ENCODE measurements around the gene ASTN1.

The ASTN1 gene

GRCh38 chr1:177032434-177032833, 132.1 kb downstream of the ASTN1 start:
- Histone ChIP-seq H3K27ac (ENCODE audit: low read depth, low read length) (no peak overlapping the region), H3K9me3 (ENCODE audit: control insufficient read depth, insufficient read depth, low read depth, low read length) (no peaks in the 10 kb centered on the region), H3K36me3 (ENCODE audit: control insufficient read depth, insufficient read depth, low read length) (no peaks in the 10 kb centered on the region), H3K4me3 (ENCODE audit: low read depth, low read length) (no peak overlapping the region), H3K9ac (ENCODE audit: low read length) (no peak overlapping the region), H3K27me3 (ENCODE audit: control insufficient read depth, insufficient read depth, low read length) (peaks cover 3% of the 10 kb centered on the region; the same call in 1 of the 2 replicates), H3K4me1 (ENCODE audit: control insufficient read depth, insufficient read depth, low read length) (peaks cover 11% of the 10 kb centered on the region)

- Histone ChIP-seq H3K27ac (ENCODE audit: low read depth, low read length) (no peak overlapping the region), H3K4me1 (ENCODE audit: control insufficient read depth, insufficient read depth, low read length) (0 out of 2 replicates have a peak, but pooled peaks cover 4% of the 10 kb centered on the region), H3K36me3 (ENCODE audit: control insufficient read depth, insufficient read depth, low read length) (no peaks in the 10 kb centered on the region), H3K9ac (ENCODE audit: low read length) (no peak overlapping the region), H3K27me3 (ENCODE audit: control insufficient read depth, insufficient read depth, low read length) (no peaks in the 10 kb centered on the region), H3K4me3 (ENCODE audit: low read depth, low read length) (no peak overlapping the region), H3K9me3 (ENCODE audit: control insufficient read depth, insufficient read depth, low read depth, low read length) (no peaks in the 10 kb centered on the region)
Observed at GRCh38 chr1:177024623-177025022, 139.9 kb downstream of the ASTN1 start.

- Histone ChIP-seq H3K27ac (ENCODE audit: low read depth, low read length) (no peak overlapping the region), H3K9ac (ENCODE audit: low read length) (no peak overlapping the region), H3K4me1 (ENCODE audit: control insufficient read depth, insufficient read depth, low read length) (0 out of 2 replicates have a peak, but pooled peaks cover 4% of the 10 kb centered on the region)
Observed at GRCh38 chr1:177023726-177024125, 140.8 kb downstream of the ASTN1 start.

GRCh38 chr1:177023249-177023648, 141.3 kb downstream of the ASTN1 start:
- Histone ChIP-seq H3K4me1 (ENCODE audit: control insufficient read depth, insufficient read depth, low read length) (0 out of 2 replicates have a peak, but pooled peaks cover 4% of the 10 kb centered on the region), H3K4me3 (ENCODE audit: low read depth, low read length) (no peak overlapping the region), H3K27me3 (ENCODE audit: control insufficient read depth, insufficient read depth, low read length) (no peaks in the 10 kb centered on the region), H3K36me3 (ENCODE audit: control insufficient read depth, insufficient read depth, low read length) (no peaks in the 10 kb centered on the region), H3K9ac (ENCODE audit: low read length) (no peak overlapping the region), H3K27ac (ENCODE audit: low read depth, low read length) (no peak overlapping the region), H3K9me3 (ENCODE audit: control insufficient read depth, insufficient read depth, low read depth, low read length) (no peaks in the 10 kb centered on the region)

More at GRCh38 chr1:177023726-177024125, 140.8 kb downstream of the ASTN1 start:
- Histone ChIP-seq H3K36me3 (ENCODE audit: control insufficient read depth, insufficient read depth, low read length) (no peaks in the 10 kb centered on the region), H3K9me3 (ENCODE audit: control insufficient read depth, insufficient read depth, low read depth, low read length) (no peaks in the 10 kb centered on the region), H3K27me3 (ENCODE audit: control insufficient read depth, insufficient read depth, low read length) (no peaks in the 10 kb centered on the region), H3K4me3 (ENCODE audit: low read depth, low read length) (no peak overlapping the region)

- no peaks in the 10 kb centered on the region for H3K9me3 ChIP-seq (ENCODE audit: control insufficient read depth, insufficient read depth, low read depth, low read length)
- H3K27ac ChIP-seq (ENCODE audit: low read depth, low read length), result no peak overlapping the region
- H3K4me1 ChIP-seq (ENCODE audit: control insufficient read depth, insufficient read depth, low read length), result 0 out of 2 replicates have a peak, but pooled peaks cover 4% of the 10 kb centered on the region
Observed at GRCh38 chr1:177021687-177022086, 142.8 kb downstream of the ASTN1 start.

GRCh38 chr1:177020851-177021589, 143.5 kb downstream of the ASTN1 start:
- Histone ChIP-seq H3K9ac (ENCODE audit: low read length) (no peak overlapping the region), H3K27me3 (ENCODE audit: control insufficient read depth, insufficient read depth, low read length) (no peaks in the 10 kb centered on the region), H3K4me3 (ENCODE audit: low read depth, low read length) (no peak overlapping the region), H3K27ac (ENCODE audit: low read depth, low read length) (no peak overlapping the region), H3K36me3 (ENCODE audit: control insufficient read depth, insufficient read depth, low read length) (no peaks in the 10 kb centered on the region), H3K4me1 (ENCODE audit: control insufficient read depth, insufficient read depth, low read length) (0 out of 2 replicates have a peak, but pooled peaks cover 4% of the 10 kb centered on the region), H3K9me3 (ENCODE audit: control insufficient read depth, insufficient read depth, low read depth, low read length) (no peaks in the 10 kb centered on the region)

More at GRCh38 chr1:177021687-177022086, 142.8 kb downstream of the ASTN1 start:
- Histone ChIP-seq H3K9ac (ENCODE audit: low read length) (no peak overlapping the region), H3K4me3 (ENCODE audit: low read depth, low read length) (no peak overlapping the region), H3K27me3 (ENCODE audit: control insufficient read depth, insufficient read depth, low read length) (no peaks in the 10 kb centered on the region), H3K36me3 (ENCODE audit: control insufficient read depth, insufficient read depth, low read length) (no peaks in the 10 kb centered on the region)

- Histone ChIP-seq H3K27ac (ENCODE audit: low read depth, low read length) (no peak overlapping the region), H3K36me3 (ENCODE audit: control insufficient read depth, insufficient read depth, low read length) (no peaks in the 10 kb centered on the region), H3K9me3 (ENCODE audit: control insufficient read depth, insufficient read depth, low read depth, low read length) (no peaks in the 10 kb centered on the region), H3K4me3 (ENCODE audit: low read depth, low read length) (no peak overlapping the region), H3K4me1 (ENCODE audit: control insufficient read depth, insufficient read depth, low read length) (no peaks in the 10 kb centered on the region), H3K27me3 (ENCODE audit: control insufficient read depth, insufficient read depth, low read length) (no peaks in the 10 kb centered on the region), H3K9ac (ENCODE audit: low read length) (no peak overlapping the region)
Observed at GRCh38 chr1:177017287-177017852, 147.1 kb downstream of the ASTN1 start.

- no peaks in the 10 kb centered on the region for H3K36me3 ChIP-seq (ENCODE audit: control insufficient read depth, insufficient read depth, low read length)
- no peaks in the 10 kb centered on the region for H3K4me1 ChIP-seq (ENCODE audit: control insufficient read depth, insufficient read depth, low read length)
- H3K27me3 ChIP-seq (ENCODE audit: control insufficient read depth, insufficient read depth, low read length), result no peaks in the 10 kb centered on the region
- no peak overlapping the region for H3K27ac ChIP-seq (ENCODE audit: low read depth, low read length)
- no peak overlapping the region for H3K9ac ChIP-seq (ENCODE audit: low read length)
- H3K9me3 ChIP-seq (ENCODE audit: control insufficient read depth, insufficient read depth, low read depth, low read length), result no peaks in the 10 kb centered on the region
- H3K4me3 ChIP-seq (ENCODE audit: low read depth, low read length), result no peak overlapping the region
Observed at GRCh38 chr1:177014325-177014724, 150.2 kb downstream of the ASTN1 start.

GRCh38 chr1:177012342-177012925, 152.1 kb downstream of the ASTN1 start:
- H3K36me3 ChIP-seq (ENCODE audit: control insufficient read depth, insufficient read depth, low read length), result no peaks in the 10 kb centered on the region
- no peak overlapping the region for H3K4me3 ChIP-seq (ENCODE audit: low read depth, low read length)
- peaks cover 4% of the 10 kb centered on the region for H3K4me1 ChIP-seq (ENCODE audit: control insufficient read depth, insufficient read depth, low read length)
- 0 out of 2 replicates have a peak, but pooled peaks cover 4% of the 10 kb centered on the region for H3K27me3 ChIP-seq (ENCODE audit: control insufficient read depth, insufficient read depth, low read length)
- H3K9ac ChIP-seq (ENCODE audit: low read length), result no peak overlapping the region
- no peak overlapping the region for H3K27ac ChIP-seq (ENCODE audit: low read depth, low read length)
- H3K9me3 ChIP-seq (ENCODE audit: control insufficient read depth, insufficient read depth, low read depth, low read length), result no peaks in the 10 kb centered on the region

- no peak overlapping the region for H3K4me3 ChIP-seq (ENCODE audit: low read depth, low read length)
- H3K27ac ChIP-seq (ENCODE audit: low read depth, low read length), result no peak overlapping the region
- no peak overlapping the region for H3K9ac ChIP-seq (ENCODE audit: low read length)
- H3K36me3 ChIP-seq (ENCODE audit: control insufficient read depth, insufficient read depth, low read length), result no peaks in the 10 kb centered on the region
- H3K4me1 ChIP-seq (ENCODE audit: control insufficient read depth, insufficient read depth, low read length), result peaks cover 4% of the 10 kb centered on the region
- 0 out of 2 replicates have a peak, but pooled peaks cover 4% of the 10 kb centered on the region for H3K27me3 ChIP-seq (ENCODE audit: control insufficient read depth, insufficient read depth, low read length)
- no peaks in the 10 kb centered on the region for H3K9me3 ChIP-seq (ENCODE audit: control insufficient read depth, insufficient read depth, low read depth, low read length)
Observed at GRCh38 chr1:177011508-177011907, 153.0 kb downstream of the ASTN1 start.

Data from HUES6 (cell line).